Eye (tissue), 1 donor: ENCODE data around the gene MAN1A1.

ENCODE experiments used
- DNase-seq: peaks from one replicate; pipeline ENCODE4 v3.0.0-alpha.2; 2015

The MAN1A1 gene

DNA sequence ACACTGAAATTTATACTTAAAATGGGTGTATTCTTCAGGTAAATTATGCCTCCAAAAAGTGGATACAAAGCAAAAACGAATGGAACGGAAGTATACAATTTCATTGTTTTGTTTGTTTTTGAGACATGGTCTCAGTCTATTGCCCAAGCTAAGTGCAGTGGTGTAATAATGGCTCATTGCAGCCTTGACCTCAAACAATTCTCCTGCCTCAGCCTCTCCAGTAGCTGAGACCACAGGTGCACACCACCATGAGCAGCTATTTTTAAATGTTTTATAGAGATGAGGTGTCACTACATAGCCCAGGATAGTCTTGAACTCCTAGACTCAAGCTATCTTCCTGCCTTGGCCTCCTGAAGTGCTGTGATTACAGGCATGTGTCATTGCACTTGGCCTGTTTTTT is 122.2 kb downstream of the MAN1A1 start:
- no peak for DNase-seq

DNA sequence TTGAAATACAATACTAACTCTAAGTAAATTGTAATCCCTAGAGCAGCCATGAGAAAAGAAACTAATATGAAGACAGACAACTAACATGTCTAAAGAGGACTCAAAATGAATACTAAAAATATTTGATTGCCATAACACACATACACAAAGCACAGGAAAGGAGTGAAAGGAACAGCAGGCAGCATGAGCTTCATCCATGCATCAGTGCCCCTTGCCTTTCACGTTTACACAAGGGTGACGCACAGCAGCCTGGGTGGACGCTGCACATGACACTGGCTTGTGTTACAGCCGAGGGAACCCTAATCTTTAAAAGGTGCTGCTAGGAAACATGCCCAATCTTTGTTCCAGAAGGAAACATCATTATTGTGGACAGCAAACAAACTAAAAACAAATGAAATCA is 123.5 kb downstream of the MAN1A1 start:
- DNase-seq: peak; percentile 77

DNA sequence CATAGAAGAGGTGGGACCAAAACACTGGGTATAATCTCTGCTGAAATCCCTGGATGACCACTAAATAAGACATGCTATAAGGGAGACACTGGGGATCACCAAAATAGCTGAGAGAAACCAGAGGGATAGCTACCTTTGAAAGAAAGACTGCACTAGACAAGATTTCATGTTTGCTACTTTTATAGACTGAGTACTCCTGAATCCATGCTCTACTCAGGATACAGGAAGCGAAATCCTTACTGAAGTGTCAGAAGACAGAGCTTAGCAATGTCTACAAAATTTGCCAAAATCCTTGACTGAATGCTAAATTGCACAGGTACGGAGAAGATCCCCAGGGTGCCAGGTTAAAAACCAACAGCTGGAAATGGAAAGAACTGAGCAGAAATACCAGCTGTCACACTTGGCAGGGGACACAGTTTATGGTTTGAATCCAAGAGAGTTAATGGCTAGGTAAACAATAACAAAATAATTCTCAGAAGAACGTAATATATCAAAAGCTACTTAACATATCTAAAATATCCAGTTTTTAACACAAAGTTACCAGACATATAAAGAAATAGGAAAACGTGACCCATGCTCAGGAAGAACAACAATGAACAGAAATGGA is 125.4 kb downstream of the MAN1A1 start:
- no peak for DNase-seq

DNA sequence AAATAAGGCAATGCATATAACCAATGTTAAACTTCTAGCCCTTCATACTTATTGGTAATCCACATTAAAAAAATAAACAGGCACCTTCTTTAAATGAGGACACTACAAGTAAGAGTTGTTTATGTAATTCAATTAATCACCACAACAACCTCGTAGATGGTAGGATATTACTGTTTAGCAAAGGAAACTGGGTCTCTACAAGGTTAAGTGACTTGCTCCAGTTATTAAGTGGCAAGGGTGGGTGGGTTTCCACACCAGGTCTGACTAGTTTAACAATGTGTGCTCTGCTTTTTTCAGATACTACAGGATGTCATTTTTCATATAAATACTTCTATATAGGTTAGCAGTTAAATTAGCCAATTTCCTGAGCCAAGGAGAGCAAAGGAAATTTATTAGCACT is 129.1 kb downstream of the MAN1A1 start:
- DNase-seq: no peak

DNA sequence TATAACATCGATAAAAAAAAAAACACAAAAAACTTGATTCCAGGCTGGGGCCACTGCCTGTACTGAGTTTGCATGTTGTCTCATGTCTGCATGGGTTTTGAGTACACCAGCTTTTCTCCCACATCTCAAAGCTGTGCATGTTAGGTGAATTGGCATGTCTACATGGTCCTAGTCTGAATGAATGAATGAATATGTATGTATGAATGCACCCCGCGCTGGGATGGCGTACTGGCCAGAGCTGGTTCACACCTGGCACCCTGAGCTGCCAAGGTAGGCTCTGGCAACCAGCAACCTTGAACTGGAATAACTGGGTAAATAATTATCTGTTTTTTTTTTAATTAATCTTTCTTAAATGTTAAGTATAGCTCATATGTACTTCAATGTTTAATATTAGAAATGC is 131.0 kb downstream of the MAN1A1 start:
- DNase-seq: no peak

DNA sequence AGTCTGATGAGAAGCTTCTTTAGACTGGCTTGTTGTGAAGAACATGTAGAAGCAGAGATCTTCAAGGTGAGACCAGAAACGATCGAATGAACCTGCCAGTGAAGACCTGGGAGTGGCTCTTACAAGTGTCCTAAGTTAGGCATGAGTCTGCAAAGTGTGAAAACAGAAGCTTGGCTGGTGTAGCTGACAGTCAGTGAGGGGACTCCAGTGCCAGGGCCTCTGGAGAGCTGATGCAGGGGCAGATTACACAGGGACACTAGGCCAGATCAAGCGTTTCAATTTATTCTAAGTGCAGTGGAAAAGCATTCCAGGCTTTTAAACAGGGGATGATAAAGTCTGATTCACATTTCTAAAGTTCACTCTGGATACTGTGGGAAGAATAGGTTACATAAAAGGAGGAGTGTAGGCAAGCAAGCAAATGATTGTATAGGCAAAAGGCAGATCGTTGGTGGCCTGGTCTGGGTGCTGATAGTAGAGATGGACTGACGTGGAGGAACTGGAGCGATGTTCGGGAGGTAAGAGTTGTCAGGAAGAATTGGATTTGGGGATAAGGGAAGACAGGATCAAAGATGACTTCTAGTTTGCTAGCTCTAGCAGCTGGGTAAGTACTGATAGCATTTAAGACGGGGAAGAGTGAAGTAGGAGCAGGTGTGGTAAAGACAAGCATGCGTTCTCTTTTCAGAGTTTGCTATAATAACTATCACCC is 133.5 kb downstream of the MAN1A1 start:
- no peak for DNase-seq

DNA sequence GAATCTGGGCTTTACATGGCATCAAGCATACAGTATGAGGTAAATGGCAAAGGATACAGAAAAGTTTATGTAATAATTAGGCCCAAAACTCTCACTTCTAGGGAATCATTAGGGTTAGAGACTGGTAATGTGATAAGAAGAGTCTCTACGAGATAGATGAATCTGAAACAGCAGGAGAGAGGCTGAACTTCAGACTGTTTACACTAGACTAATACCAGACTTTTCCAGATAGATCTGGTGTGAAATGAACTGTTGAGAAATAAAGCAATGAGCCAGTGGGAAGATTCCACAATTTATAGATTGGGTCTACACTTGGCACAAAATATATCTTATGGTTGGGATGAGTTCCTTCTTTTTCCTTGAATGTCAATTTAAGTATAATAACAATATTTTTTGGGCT is 134.3 kb downstream of the MAN1A1 start:
- DNase-seq: no peak

DNA sequence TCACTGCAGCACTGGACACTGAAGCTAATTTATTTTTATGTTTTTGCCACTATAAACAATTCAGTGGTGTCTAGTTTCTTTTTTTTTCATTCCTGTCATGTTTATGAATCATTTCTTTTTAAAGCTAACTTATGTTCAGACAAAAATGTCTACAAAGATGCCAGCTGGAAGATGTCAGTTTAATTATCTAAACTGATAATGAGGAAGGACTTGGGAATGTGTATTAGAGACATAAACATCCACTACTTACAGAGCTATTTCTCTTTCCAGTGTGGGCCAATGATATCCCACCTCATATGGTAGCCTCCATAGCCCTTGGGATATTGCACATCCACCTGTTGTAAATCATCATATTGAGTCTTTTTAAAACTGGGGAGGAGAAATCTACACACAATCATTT is 139.0 kb downstream of the MAN1A1 start:
- no peak for DNase-seq

DNA sequence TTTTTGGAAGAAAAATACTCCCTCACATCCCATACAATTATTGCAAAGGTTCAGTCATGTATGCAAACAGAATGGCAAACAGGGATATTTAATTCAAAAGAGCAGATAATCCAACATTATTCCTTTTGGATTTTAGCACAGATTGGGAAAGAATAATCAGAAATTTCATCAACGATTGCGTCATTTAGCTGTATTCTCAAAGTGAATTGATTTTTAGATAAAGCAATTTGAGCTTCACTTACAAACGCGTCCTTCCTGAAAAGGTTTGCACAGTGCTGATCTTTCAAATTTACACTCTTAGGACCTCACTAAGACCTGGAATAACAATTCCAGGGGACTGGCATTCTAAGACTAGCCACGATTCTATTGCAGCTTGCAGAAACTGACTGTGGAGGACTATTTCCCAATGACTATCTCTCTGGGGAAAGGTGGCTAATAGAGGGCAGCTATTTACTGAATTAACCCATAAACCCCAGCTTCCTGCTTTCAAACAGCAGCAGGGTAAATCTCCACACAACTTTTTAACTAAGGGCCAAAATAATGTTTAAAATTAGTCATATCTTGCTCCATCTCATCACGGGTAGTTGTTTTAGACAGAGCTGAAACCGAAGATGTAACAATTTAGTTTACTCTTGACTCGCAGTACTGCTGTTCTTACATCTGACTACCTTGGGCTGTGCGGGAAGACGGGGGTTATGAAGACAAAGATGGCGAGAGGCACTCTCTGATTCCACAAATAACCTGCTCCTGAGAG is 139.9 kb downstream of the MAN1A1 start:
- DNase-seq: no peak

DNA sequence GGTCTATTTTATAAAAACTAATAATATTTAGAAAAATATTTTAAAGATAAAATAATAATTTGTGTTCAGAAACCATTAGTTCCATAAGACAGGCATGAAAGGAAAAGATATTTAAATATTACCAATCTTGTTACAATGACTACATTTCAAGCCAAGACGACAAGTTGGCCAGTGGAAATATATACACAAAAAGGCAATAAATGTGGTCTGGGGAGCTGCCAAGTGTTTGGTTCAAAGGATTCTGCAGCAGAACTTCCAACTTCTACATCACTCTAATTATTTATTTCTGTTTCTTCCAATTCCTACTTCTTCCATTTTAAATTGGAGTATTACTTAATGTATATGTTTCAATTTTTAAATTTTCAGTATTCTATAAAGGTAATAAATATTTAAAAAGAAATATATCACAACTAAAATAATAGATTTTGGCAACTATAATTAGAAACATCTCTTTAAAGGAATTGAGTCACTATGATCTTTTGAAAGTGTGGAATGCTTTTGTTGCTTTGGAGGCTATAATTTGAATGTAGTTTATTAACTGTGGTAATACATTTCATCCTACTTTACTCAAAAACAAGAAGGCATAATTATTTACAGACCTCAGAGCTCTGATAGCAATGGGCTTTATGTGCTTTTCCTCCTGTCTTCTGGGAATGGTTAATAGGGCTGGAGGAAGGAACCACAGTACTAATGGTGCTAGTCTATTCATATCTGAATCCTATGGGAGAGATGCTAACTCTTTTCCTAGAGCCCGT is 141.4 kb downstream of the MAN1A1 start:
- no peak for DNase-seq

DNA sequence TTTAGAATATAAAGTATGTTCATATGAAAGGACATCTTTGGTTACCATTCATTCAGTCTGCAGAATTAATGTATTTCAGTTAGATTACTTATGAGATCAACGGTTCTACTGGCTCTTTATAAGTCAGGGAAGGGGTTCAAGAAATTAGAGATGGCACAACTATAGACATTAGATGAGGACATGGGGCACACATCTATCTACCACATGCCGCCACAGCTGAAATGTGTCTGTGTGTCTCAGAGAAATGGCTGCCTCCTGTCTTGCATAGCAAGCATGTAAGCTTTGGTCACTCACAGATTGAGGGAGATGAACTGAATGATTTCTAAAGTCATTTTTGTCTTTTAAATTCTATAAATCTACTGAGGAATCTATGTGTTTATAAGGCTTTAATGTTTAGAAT is 142.2 kb downstream of the MAN1A1 start:
- DNase-seq: no peak

DNA sequence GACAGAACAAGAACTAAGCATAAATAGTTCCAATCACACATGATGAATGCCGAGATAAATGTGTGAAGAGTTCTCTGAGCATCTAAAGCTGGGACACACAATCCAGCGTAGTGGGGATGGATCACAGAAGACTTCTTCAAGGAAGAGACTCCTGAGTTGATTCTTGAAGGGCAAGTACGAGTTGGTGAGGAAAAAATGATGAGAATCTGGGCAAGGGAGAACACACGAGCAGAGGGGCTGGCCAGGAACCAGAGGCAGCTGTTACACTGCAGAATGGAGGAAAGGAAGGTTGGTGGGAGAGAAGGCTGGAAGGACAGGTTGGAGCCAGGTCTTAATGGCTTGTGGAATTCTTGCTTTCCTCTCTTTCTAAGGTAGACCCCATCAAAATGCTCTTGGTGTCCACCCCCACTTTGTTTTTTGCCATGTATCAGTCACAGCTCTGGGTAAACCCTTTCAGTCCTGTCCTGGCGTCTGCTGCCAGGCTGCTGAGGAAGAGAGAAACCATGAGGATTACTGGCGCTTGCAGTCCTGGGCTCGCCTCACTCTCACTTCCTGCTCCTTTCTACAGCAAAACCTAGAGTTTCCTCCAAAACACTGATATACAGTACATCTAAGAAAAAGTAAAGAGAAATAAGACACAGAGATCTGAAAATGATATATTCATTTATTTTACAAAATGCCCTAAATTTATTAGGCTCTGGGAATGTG is 143.5 kb downstream of the MAN1A1 start:
- DNase-seq: no peak

DNA sequence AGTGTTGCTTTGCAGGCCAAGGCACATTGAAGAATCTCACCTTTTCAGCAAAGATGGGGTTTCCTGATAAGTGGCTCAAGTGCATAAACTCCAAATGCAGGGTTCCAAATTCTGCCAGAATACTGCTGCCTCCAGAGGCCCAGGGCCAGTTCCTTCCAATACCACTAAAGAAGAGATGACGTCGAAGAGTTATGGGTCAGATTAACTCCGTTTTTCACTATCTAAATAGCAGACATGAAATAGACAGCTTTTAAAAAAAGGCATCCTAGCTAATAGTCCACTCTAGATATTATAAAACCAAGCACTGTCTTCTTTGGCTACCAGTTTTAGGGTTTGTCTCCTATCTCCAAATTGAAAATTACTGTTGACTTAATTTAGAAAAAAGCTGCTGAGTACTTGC is 144.8 kb downstream of the MAN1A1 start:
- DNase-seq: no peak

DNA sequence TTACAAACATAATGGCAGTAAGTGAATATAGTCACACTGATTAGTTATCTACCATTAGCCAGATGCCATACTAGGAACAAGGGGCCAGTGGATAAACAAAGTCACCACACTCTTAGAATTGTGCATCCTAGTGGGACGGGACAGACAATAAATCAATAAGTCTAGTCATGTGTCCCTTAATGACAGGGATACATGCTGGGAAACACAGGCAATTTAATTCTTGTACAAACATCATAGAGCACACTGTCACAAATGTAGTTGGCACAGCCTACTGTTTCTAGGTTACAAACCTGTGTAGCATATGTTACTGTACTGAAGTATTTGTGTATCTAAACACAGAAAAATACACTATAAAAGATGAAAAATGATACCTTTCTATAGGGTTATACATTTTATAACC is 148.1 kb downstream of the MAN1A1 start:
- peak; percentile 61 for DNase-seq

DNA sequence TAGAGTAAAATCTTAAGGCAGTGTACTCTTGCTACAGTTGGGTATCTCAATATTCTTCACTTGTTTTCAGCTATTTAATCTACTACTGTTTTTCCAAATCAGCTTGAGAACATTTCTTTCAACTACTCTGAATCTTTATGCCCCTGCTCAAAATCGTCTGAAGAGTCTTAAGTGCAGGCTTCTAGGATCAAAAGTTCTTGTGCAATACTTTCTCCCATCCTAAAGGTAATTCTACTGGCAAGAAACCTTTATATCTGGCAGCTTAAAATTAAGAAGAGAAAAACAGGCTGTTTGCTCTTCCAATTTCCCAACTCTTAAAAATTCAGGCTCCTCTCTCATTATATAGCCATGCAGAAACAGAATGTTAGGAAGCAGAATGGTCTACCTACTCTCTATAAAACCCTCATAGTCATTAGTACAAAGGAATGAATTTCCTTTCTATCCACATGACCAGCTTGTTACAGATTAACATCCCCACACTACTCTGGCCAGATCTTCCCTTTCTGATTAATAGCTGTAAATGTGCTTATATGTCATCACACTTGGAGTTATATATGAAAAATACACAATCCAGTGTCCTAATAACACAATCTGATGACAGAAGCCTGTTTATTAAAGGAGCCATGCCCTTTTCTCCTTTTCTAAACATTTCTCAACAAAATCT is 148.9 kb downstream of the MAN1A1 start:
- no peak for DNase-seq

DNA sequence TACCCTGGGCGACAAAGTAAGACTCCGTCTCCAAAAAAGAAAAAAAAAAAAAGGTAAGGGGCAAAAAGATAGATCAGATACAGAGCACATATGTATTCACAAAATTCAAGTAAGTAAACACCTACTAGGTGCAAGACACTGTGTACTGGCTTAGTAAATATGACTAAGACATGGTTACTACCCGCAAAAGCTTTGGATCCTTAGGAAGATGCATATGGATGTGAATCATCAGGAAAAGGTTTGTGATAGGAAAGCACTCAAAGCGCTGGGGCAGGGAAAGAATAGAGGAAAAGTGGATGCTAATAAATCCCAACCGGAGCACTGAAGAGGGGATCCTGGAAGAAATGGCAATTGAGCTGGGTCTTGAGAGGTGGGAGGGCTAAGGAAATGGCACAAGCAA is 152.3 kb downstream of the MAN1A1 start:
- DNase-seq: no peak

DNA sequence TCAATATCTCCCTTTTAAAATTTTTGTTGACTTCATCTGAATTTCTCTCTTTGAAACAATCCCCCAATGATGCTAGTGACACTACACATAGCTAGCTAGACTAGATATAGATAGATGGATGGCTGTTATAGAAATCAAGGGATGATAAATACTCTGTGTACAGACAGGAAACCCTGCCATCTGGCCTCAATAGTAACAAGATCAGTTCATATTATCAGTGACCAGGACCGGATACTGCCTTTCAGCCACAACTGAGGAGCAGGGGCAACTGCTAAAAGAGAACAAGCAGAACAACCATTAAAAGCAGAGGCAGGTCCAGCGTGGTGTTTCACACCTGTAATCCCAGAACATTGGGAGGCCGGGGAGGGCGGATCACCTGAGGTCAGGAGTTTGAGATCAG is 152.8 kb downstream of the MAN1A1 start:
- DNase-seq: peak; percentile 51

DNA sequence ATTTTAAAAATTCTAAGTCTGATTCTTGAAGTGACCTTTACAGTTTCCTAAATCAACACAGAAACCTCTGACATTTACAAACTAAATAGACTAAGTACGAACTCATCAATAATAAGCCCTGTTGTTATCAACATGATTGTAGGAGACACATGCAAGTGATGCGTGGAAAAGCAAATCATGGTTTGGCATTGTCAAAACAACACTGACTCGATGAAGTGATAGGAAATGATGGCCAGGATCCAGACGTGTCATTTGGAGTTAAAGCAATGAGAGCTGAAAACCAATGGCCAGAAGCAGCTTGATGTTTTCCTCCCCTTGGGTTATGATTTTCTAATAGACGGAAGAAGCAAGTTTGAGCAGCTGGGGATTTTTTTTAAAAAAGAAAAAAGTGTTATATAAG is 153.7 kb downstream of the MAN1A1 start:
- peak; percentile 94 for DNase-seq

DNA sequence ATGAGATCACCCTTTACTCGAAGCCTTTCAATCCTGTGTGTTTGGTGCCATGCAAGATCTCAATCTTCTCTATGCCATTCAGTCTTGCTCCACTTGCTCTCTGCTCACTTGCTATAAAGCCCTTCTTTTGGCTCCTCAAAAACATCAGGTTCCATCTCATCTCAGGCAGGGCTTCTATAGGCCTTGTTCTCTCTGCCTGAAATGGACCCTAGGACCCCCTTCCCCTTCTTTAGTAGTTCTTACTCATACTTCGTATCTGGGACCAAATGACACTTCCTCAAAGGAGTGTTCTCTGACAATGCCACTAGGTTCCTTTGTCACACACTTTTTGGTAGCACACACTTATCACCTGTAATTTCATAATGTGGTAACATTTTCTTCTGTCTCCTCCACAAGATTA is 154.4 kb downstream of the MAN1A1 start:
- no peak for DNase-seq

DNA sequence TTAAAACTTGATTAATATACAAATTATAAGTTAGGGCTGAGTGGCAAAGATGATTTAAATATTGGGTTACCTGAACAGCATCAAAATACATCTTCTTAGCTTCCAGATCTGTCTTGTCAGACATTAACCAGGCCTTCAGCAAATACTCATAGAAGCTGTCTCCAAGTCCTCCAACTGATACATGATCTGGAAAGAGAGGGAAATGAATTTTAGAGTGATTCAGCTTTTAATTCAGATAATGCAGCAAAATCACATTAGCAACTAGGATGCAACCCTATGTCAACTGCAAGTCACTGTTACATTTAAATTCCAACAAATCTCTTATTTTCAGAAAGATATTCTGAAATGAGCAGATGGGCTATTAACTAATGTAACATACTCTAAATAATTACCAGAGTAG is 155.9 kb downstream of the MAN1A1 start:
- DNase-seq: no peak

DNA sequence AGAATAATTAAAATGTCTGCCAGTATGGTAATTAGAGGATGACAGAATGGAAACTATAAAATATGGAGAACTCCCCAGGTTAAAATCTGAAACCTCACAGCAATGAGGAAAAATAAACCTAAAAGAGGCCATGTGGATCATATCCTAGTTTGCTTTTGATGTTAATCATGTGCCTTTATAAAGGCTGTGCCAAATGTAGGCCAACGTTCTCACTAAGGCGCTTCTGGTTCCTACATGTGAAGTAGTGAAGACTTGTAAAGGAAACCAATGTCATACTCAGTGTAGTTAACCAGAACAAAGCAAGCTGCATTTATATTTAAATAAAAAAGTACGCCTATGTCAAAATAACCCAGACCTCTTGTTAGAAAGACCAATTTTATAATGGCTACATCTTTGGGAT is 157.4 kb downstream of the MAN1A1 start:
- no peak for DNase-seq

DNA sequence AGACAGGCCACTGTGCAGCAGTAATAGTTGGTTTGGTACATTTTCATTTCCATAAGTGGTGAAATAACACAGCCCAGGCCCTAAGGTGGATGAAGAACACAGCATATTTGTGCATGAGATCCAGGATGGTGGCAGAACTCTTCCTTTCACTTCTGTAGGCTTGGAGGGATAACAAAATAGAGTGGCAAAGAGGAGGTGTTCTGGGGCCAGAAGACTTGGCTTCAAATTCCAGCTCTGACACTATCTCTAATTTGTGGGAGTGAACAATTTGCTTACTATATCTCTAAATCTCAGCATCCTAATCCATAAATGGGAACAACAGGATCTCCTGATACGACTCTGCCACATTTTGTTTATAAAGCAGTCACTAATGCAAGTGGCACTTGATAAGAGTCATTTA is 159.4 kb downstream of the MAN1A1 start:
- DNase-seq: no peak
